Midbrain (tissue), 1 donor: ENCODE results near the gene MRPS18A.
A peak's percentile ranks its signal among the peaks of the same experiment; 100 is the strongest.

Experiments
- DNase-seq: peaks from one replicate; lab custom pipeline; 2025; lab: John Stamatoyannopoulos, UW

Gene MRPS18A

DNA sequence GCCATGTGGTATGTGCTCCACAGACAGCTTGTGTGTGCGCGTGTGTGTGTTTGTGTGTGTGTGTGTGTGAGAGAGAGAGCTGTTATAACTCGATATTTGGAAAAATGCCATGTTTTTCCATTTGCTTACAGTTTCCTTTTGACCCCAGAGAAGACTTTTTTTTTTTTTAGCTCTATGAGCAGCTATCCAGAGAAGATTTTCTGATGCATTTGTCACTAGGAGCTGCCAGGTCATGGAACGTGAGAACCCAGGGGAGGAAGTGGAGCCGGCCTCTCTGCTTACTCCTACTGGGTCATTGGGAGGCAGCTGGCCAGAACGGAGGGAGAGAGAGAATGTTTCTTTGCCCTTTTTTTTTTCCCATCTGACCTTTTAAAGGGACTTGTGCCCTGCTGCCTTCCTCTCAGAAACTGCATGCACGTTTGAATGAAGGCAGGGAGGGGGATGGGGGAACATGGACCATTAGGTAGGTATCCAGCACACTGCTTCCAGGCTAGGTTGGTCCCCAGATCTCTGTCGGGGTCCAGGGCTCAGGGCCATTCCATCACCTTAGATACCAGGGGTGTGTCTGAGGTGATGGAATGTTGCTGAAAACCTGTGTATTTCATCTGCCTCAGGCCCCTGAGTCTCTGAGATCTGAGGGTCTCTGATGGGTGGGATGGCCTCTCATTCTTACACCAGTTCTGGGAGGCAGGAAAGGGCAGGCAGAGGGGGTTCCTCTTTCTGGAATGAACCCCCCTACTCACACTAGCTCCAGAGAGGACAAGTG lies 11.2 kb upstream of the MRPS18A start:
- DNase-seq, result no peak

DNA sequence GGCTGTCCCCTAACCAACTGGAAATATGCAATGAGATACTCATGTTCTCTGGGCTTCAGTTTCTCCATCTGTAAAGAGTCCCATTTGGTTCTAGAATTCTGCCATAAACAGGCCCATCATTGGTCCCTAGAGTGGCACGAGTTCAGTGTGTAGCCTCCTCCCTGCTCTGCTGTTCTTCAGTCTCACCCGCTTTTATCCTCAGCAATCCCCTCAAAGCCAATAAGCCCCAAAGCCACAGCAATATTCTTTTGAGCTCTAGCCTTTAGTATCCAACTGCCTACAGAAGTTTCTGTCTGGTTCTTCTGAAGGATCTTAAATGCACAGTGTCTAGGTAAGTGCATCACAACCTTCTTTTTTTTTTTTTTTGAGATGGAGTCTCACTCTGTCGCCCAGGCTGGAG lies 9.8 kb upstream of the MRPS18A start:
- DNase-seq, result no peak

- no peak for DNase-seq
Observed at GRCh38 chr6:43695967-43696291, 8.3 kb upstream of the MRPS18A start.

DNA sequence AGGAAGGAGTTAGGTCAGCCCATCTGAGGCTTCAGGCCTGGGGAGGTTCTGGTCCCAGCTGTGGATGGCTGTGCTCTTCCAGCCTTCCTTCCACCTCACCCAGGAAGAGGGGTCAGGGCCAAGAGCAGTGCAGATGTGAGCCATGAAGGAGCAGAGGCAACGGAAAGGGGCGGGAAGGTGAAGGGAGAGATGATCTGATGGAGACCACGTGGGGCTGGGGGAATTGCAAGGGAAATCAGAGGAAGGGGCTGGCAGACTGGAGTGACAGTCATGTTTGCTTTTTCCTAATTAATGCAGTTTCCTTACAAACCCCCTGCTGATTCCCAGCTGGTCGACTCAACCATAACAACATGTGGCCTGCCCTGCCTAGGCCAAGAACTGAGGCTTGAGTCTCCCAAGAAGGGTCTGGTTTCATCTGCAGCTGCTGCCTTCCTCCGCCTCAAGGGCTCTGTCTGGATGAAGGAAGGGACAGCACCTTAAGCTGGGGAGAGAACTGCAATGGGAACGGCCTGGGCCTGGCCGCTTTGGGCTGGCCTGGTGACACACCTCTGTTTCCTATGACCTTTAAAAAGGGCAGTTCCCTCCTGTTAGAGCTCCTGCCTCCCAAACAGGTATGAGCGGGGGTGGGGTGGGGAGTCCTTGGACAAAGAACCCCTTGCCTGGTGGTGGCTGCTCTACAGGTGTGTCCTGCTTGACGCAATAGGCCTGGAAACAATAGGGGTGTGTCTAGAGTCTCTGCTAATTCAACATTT lies 7.8 kb upstream of the MRPS18A start:
- no peak for DNase-seq

DNA sequence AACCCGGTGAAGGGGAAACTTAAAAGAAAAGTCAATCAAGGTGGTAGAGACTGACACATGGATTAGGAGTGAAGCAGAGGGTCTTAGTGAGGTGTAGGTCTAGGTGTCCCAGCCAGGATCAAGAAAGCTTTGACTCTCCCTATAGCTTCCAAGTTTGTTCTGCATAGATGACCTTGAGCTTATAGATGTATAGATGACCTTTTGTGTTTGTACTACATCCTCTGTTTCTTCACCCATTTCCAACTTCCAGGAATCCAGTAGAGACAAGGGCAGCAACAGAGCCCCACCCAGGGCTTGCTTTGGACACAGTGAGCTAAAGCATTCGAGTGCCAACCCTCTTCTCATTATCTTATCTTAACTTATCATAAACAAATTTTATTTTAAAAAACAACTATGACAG lies 1.8 kb upstream of the MRPS18A start:
- DNase-seq, result no peak

GRCh38 chr6:43687079-43687436 lies 533 bp downstream of the MRPS18A start:
- DNase-seq, result no peak

DNA sequence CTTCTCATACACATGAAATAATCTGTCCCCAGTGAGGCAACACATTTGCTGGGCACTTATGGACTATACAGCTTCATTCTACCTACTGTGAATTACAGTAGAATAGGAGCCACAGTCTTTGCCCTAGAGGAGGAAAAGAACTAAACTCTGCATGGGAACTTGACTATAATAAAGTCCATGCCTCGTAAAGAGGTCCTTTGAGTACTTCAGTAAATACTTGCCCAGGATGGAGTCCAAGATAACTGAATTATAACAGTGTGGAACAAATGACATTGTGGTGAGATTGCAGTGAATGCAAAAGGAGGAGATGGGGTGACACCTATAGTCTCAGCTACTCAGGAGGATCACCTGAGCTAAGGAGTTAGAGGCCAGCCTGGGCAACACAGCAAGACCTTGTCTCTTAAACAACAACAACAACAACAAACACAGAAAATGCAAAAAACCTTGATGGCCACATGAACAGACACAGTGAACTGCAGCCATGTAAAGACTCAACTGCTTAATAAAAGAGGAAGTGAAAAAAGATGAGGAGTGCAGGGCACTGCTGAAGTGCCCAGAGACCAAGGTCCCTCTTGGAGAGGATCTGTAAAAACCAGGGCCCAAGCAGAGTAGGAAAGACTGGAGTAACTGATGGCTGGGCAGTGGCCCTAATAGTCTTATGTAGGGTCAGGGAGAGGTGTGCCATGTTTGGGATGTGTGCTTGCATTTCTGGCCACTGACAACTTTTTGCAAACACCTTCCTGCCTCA lies 3.7 kb downstream of the MRPS18A start:
- no peak for DNase-seq

DNA sequence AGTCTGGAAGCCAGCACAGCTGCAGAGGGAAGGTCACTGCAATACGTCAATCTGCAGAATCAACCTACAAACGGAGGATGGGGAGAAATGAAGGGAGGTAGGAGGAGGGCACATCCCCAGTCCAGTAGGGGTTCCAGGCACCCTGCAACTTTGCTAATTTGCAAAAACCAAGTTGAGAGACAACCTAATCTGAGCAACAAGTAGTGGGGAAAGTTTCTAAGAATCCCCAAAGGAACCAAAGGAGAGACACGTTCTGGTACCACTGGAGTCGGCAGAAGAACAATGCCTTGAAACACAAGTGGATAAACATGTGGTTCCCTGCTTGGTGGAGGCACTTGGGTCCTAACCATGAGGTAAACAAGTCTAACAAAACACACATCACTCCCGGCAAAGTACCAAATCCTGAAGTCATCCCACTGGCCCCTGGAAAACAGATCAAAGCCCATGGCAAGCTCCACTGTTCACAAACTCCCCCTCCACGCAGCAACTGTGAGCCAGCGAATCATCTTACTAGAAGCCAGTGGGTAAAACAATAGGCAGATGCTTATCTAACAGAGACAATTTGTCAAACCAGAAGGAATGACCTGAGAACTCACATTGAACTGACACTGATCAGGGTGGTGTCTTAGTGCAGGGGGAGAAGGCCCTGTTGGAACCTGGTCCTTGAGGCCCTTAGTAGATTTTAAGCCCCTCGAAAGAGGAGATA lies 4.7 kb downstream of the MRPS18A start:
- DNase-seq, result no peak

- no peak for DNase-seq
Observed at GRCh38 chr6:43681303-43681702, 6.3 kb downstream of the MRPS18A start.

- DNase-seq, result no peak
Observed at GRCh38 chr6:43680308-43681200, 7.0 kb downstream of the MRPS18A start.

- no peak for DNase-seq
Observed at GRCh38 chr6:43679057-43679456, 8.5 kb downstream of the MRPS18A start.

GRCh38 chr6:43678341-43678740 lies 9.2 kb downstream of the MRPS18A start:
- no peak for DNase-seq

- no peak for DNase-seq
Observed at GRCh38 chr6:43677759-43678158, 9.8 kb downstream of the MRPS18A start.

DNA sequence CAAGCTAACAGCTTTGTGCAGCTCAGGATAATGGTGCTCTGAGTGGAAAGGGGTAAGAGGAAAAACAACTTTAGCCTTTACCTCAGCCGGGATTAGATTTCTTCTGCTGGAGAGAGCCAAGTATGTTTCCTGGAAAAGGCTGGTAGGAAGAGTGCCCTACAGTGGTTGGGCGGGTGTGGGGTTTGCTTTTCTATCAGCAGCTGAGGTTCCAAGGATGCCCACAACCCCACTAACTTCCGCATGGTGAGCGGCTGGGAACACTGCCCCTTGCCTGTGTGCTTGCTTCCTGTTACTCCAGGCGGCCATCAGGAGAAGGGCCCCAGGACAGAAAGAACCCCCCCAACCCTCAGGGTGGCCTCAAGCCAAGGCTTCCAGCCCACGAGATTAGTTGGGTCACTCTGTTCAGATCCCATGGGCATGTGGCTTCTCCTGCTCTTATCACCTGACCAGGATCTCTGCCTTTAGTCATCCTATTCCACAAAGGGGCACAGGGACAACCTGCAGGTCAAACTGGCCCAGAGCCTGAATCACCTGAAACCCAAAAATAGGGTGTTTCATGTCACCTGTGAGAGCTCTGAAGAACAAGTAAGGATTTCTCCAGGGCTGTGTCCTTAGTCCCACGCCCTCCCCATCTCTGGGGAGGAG lies 10.5 kb downstream of the MRPS18A start:
- no peak for DNase-seq

DNA sequence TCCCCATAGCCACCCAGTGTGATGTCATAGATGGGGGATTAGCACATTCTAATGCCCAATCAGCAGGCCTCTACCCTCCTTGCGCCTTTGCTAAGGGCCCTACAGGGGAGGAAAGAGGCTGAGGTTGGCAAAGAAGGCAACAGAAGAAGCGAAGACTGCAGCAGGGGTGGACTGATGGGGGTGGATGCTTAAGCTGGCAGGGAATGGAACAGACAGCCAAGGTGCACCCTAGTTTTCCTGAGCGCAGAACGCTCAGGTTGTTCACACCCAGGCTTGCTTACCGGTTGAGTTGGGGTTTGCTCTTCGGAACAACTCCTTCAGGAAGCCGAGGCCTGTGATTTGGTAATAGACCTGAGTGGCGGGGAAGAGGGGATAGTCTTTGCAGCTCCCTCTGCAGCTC lies 12.7 kb downstream of the MRPS18A start:
- DNase-seq, result no peak

DNA sequence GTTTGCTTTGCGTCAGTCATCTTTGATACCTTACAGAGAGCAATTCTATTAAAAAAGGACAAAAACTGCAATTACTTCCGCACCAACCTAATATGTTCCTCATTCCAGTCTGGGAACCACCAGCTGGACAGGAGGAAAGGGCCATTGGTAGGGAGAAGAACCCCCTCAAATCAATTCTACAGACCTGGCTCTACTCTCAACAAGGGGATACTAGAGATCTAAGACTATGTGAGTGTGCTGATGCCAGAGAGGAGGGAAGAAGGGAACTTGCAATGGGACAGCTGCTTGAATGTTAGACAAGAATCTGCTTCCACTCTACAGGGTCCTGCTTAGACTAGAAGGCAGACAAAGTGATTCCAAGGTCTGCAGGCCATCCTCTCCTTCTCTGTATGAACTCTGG lies 13.3 kb downstream of the MRPS18A start:
- DNase-seq, result no peak

GRCh38 chr6:43673444-43674084 lies 14.0 kb downstream of the MRPS18A start:
- peak; percentile 27 for DNase-seq

- DNase-seq, result no peak
Observed at GRCh38 chr6:43671801-43672690, 15.5 kb downstream of the MRPS18A start.
